T-helper 1 cell treated with Interleukin-12 subunit alpha and Interleukin-12 subunit beta and Interleukin-4 antibody, amounts not matched to agents 30 μg/mL and 1 μg/mL, for 36 hours (primary cell): Measurements from ENCODE around the gene RCAN2.

Source experiments
- H3K27ac Mint-ChIP-seq: one replicate; pipeline ENCODE4 v1.8.0; 2021; ENCODE audit warnings: mild to moderate bottlenecking, mixed read lengths
- H3K27me3 Mint-ChIP-seq: one replicate; pipeline ENCODE4 v1.8.0; 2021; ENCODE audit warnings: low read depth, mixed read lengths
- H3K36me3 Mint-ChIP-seq: one replicate; pipeline ENCODE4 v1.8.0; 2021; ENCODE audit warnings: low read depth, mixed read lengths
- H3K4me1 Mint-ChIP-seq: one replicate; pipeline ENCODE4 v1.8.0; 2021; ENCODE audit warnings: low read depth, mixed read lengths
- H3K4me3 Mint-ChIP-seq: one replicate; pipeline ENCODE4 v1.8.0; 2021; ENCODE audit warnings: mild to moderate bottlenecking, moderate library complexity, mixed read lengths
- H3K9me3 Mint-ChIP-seq: one replicate; pipeline ENCODE4 v1.8.0; 2021; ENCODE audit warnings: mixed read lengths

RCAN2 gene

GRCh38 chr6:46190889-46191288 is 300.4 kb downstream of the RCAN2 start:
- H3K27me3 Mint-ChIP-seq: peaks cover 38% of the 10 kb centered on the region
- no peak overlapping the region for H3K4me3 Mint-ChIP-seq

GRCh38 chr6:46189726-46190125 is 301.5 kb downstream of the RCAN2 start:
- H3K9me3 Mint-ChIP-seq: no peaks in the 10 kb centered on the region
- H3K27me3 Mint-ChIP-seq: peaks cover 45% of the 10 kb centered on the region

More at GRCh38 chr6:46190889-46191288, 300.4 kb downstream of the RCAN2 start:
- H3K9me3 Mint-ChIP-seq: no peaks in the 10 kb centered on the region
- H3K36me3 Mint-ChIP-seq: no peaks in the 10 kb centered on the region
- H3K27ac Mint-ChIP-seq: no peak overlapping the region
- no peaks in the 10 kb centered on the region for H3K4me1 Mint-ChIP-seq

GRCh38 chr6:46186583-46186982 is 304.7 kb downstream of the RCAN2 start:
- no peaks in the 10 kb centered on the region for H3K4me1 Mint-ChIP-seq
- H3K27ac Mint-ChIP-seq: no peak overlapping the region
- H3K4me3 Mint-ChIP-seq: no peak overlapping the region
- peaks cover 63% of the 10 kb centered on the region for H3K27me3 Mint-ChIP-seq
- no peaks in the 10 kb centered on the region for H3K36me3 Mint-ChIP-seq
- H3K9me3 Mint-ChIP-seq: no peaks in the 10 kb centered on the region

More at GRCh38 chr6:46189726-46190125, 301.5 kb downstream of the RCAN2 start:
- Mint-ChIP-seq H3K27ac (no peak overlapping the region), H3K4me1 (no peaks in the 10 kb centered on the region), H3K4me3 (no peak overlapping the region), H3K36me3 (no peaks in the 10 kb centered on the region)

GRCh38 chr6:46184114-46184513 is 307.1 kb downstream of the RCAN2 start:
- Mint-ChIP-seq H3K36me3 (no peaks in the 10 kb centered on the region), H3K4me3 (no peak overlapping the region), H3K27me3 (peaks cover 77% of the 10 kb centered on the region), H3K4me1 (no peaks in the 10 kb centered on the region), H3K9me3 (no peaks in the 10 kb centered on the region), H3K27ac (no peak overlapping the region)

GRCh38 chr6:46175976-46176375 is 315.3 kb downstream of the RCAN2 start:
- H3K4me1 Mint-ChIP-seq: peaks cover 15% of the 10 kb centered on the region
- H3K36me3 Mint-ChIP-seq: no peaks in the 10 kb centered on the region
- H3K9me3 Mint-ChIP-seq: no peaks in the 10 kb centered on the region
- H3K27ac Mint-ChIP-seq: no peak overlapping the region
- H3K4me3 Mint-ChIP-seq: no peak overlapping the region
- peaks cover 71% of the 10 kb centered on the region for H3K27me3 Mint-ChIP-seq

GRCh38 chr6:46175446-46175845 is 315.8 kb downstream of the RCAN2 start:
- Mint-ChIP-seq H3K9me3 (no peaks in the 10 kb centered on the region), H3K4me1 (peaks cover 17% of the 10 kb centered on the region), H3K27ac (peak overlapping the region; percentile 65), H3K4me3 (peak overlapping the region; percentile 41), H3K36me3 (no peaks in the 10 kb centered on the region), H3K27me3 (peaks cover 71% of the 10 kb centered on the region)

GRCh38 chr6:46174904-46175303 is 316.3 kb downstream of the RCAN2 start:
- Mint-ChIP-seq H3K9me3 (no peaks in the 10 kb centered on the region), H3K27me3 (peaks cover 71% of the 10 kb centered on the region), H3K36me3 (no peaks in the 10 kb centered on the region), H3K4me1 (peaks cover 21% of the 10 kb centered on the region), H3K4me3 (peak overlapping the region; percentile 41), H3K27ac (peak overlapping the region; percentile 65)

GRCh38 chr6:46172176-46172575 is 319.1 kb downstream of the RCAN2 start:
- Mint-ChIP-seq H3K27me3 (peaks cover 68% of the 10 kb centered on the region), H3K27ac (no peak overlapping the region), H3K4me1 (peaks cover 22% of the 10 kb centered on the region), H3K9me3 (no peaks in the 10 kb centered on the region), H3K4me3 (no peak overlapping the region), H3K36me3 (no peaks in the 10 kb centered on the region)
